Measurements from ENCODE around the gene ESRRB. TPM values are rescaled to one million over a fixed set of nuclear protein-coding genes. Genes with fewer than 3 reads are reported as not detected.

Gene ESRRB
- total RNA-seq, 1 experiment from 2014 or later: 1.6 TPM

- Mint-ChIP-seq H3K27ac (0 out of 2 replicates have a peak overlapping the region, but pooled peaks have one; percentile 3), H3K4me3 (no peak overlapping the region)
- CTCF ChIA-PET: interaction anchor here (0.8 to 1.9 kb wide), 6 partner anchors 23 to 151 kb away, joined by 3 to 5 read pairs (median 4); no protein-coding TSS in a partner anchor
Measured at GRCh38 chr14:76496595-76496994, 120.7 kb downstream of the ESRRB start.

More at GRCh38 chr14:76496595-76496994, 120.7 kb downstream of the ESRRB start:
- DNase-seq (ENCODE audit: low spot score) (no peak), ATAC-seq (no peak)
- no peak for TF ChIP-seq PREB (CRISPR knock-in tag; IDR thresholded peaks at IDR 0.05; ENCODE audit: borderline replicate concordance)
- no peak for TF ChIP-seq ZSCAN18 (CRISPR knock-in tag; IDR thresholded peaks at IDR 0.05)
- TF ChIP-seq CDX4 (CRISPR knock-in tag; IDR thresholded peaks at IDR 0.05; ENCODE audit: borderline replicate concordance): no peak
- no peak for TF ChIP-seq TP53 (CRISPR knock-in tag; IDR thresholded peaks at IDR 0.05)
- TF ChIP-seq ZBTB43 (CRISPR knock-in tag; IDR thresholded peaks at IDR 0.05): no peak
- TF ChIP-seq AR (CRISPR knock-in tag; IDR thresholded peaks at IDR 0.05): no peak
- no peak for TF ChIP-seq ESRRA (CRISPR knock-in tag; IDR thresholded peaks at IDR 0.05; ENCODE audit: borderline replicate concordance)
- no peak for TF ChIP-seq OVOL2 (CRISPR knock-in tag; IDR thresholded peaks at IDR 0.05; ENCODE audit: borderline replicate concordance)
- TF ChIP-seq SOX15 (CRISPR knock-in tag; IDR thresholded peaks at IDR 0.05): no peak
- no peak for TF ChIP-seq ZNF512 (CRISPR knock-in tag; IDR thresholded peaks at IDR 0.05; ENCODE audit: borderline replicate concordance)
- no peak for TF ChIP-seq FOXP1 (CRISPR knock-in tag; IDR thresholded peaks at IDR 0.05; ENCODE audit: borderline replicate concordance)
- Mint-ChIP-seq H3K36me3 (no peaks in the 10 kb centered on the region), H3K4me1 (peaks cover 6% of the 10 kb centered on the region; the same call in 1 of the 2 replicates), H3K27me3 (ENCODE audit: low read depth) (no peaks in the 10 kb centered on the region), H3K9me3 (no peaks in the 10 kb centered on the region)
- POLR2A ChIA-PET: no interaction called here

Data from WTC11 (cell line).